Small intestine (tissue), 4 donors: ENCODE data around the gene AIPL1. TPM values are rescaled to one million over a fixed set of nuclear protein-coding genes. Genes with fewer than 3 reads are reported as not detected.

Source experiments
- polyA plus RNA-seq, 4 donors: library from polyadenylated mRNA; stranded (reverse) in 3 of 4; unstranded in 1 of 4; fragments of 200-250 nt in 3 of 4; fragments of 120-200 nt in 1 of 4; gene quantifications; one replicate each; pipeline versions ENCODE4 v1.2.1 to v1.2.3, GENCODE V29; 2013
- donor health status: healthy with polysubstance abuse.
- donor health status: Bipolar disorder and iron deficiency.
- donor health status: healthy.

Gene AIPL1
- polyA plus RNA-seq, 4 donors = not detected

Other genes starting within 250 kb of the AIPL1 start
- 10 to 100 TPM in 1 of 4 donors, 1 to 10 TPM in 2, under 1 TPM in 1; 0.45 to 10.2 (median 4.6) TPM for gene PIMREG, start 9.3 kb upstream of the AIPL1 start, polyA plus RNA-seq
- 1 to 10 TPM in 2 of 4 donors, under 1 TPM in 2; 0.22 to 1.7 (median 0.70) TPM for gene PITPNM3, start 121.4 kb upstream of the AIPL1 start, polyA plus RNA-seq
- 10 to 100 TPM in 1 of 4 donors, 1 to 10 TPM in 3; 3.2 to 14.1 (median 5.8) TPM for gene KIAA0753, start 205.6 kb upstream of the AIPL1 start, polyA plus RNA-seq
- 100 to 1,000 TPM; 137 to 647 (median 322) TPM for gene TXNDC17, start 205.9 kb upstream of the AIPL1 start, polyA plus RNA-seq
- 10 to 100 TPM in 2 of 4 donors, 1 to 10 TPM in 2; 7.6 to 13.7 (median 10.4) TPM for gene MED31, start 216.5 kb upstream of the AIPL1 start, polyA plus RNA-seq
- 1 to 10 TPM; 2.6 to 7.8 (median 4.5) TPM for gene C17orf100, start 216.6 kb upstream of the AIPL1 start, polyA plus RNA-seq